CD8-positive, alpha-beta memory T cell (primary cell): Measurements from ENCODE around the gene E2F2. TPM values are rescaled to one million over a fixed set of nuclear protein-coding genes. Genes with fewer than 3 reads are reported as not detected.
"Not testable (repeated sequence)": the region's sequence is repeated elsewhere in the genome, so short reads cannot be mapped to it uniquely, and the experiment has no call there.

Source experiments
- CTCF ChIA-PET: fragments of 350-600 bp; sonication (Branson Sonifier 250); formaldehyde crosslinking; loops from one replicate; lab custom pipeline; 2021; ENCODE audit warnings: antibody characterized with exemption; lab: Charles Lee
- POLR2A ChIA-PET: fragments of 350-600 bp; sonication (Branson Sonifier 250); formaldehyde crosslinking; loops from one replicate; lab custom pipeline; 2021; ENCODE audit warnings: antibody characterized with exemption; lab: Charles Lee
- DNase-seq, 5 donors: peaks; one replicate each; pipeline versions ENCODE4 v3.0.0 to v3.0.0-alpha.2; 2020 to 2022; ENCODE audit warnings: mixed read lengths in 1 of 5
- H3K27ac ChIP-seq: one replicate; pipeline ENCODE4 v1.7.0; 2013; ENCODE audit warnings: low read depth, mild to moderate bottlenecking, low read length, moderate library complexity
- H3K27me3 ChIP-seq: 2 replicates; pipeline ENCODE4 v1.7.0; 2013; ENCODE audit warnings: low read length, mild to moderate bottlenecking; ENCODE audit not compliant: insufficient read depth, poor library complexity, severe bottlenecking
- H3K36me3 ChIP-seq: 2 replicates; pipeline ENCODE4 v1.7.0; 2013; ENCODE audit warnings: mild to moderate bottlenecking, low read length, moderate library complexity; ENCODE audit not compliant: insufficient read depth
- H3K4me1 ChIP-seq: 2 replicates; pipeline ENCODE4 v1.7.0; 2013; ENCODE audit warnings: mild to moderate bottlenecking, low read length, moderate library complexity; ENCODE audit not compliant: insufficient read depth
- H3K4me3 ChIP-seq: 2 replicates; pipeline ENCODE4 v1.7.0; 2013; ENCODE audit warnings: mild to moderate bottlenecking, low read length
- H3K9me3 ChIP-seq: 2 replicates; pipeline ENCODE4 v1.7.0; 2013; ENCODE audit warnings: mild to moderate bottlenecking, low read length
- H3K27ac Mint-ChIP-seq, 8 donors: one replicate each; pipeline ENCODE4 v1.8.0; 2020 to 2021; ENCODE audit warnings: mixed read lengths in 8 of 8, mild to moderate bottlenecking in 6 of 8, inconsistent platforms in 3 of 8, moderate library complexity in 3 of 8
- H3K27me3 Mint-ChIP-seq, 2 donors: one replicate each; pipeline ENCODE4 v1.8.0; 2020 to 2021; ENCODE audit warnings: mixed read lengths in 2 of 2, mild to moderate bottlenecking in 1 of 2, moderate library complexity in 1 of 2
- H3K36me3 Mint-ChIP-seq, 3 donors: one replicate each; pipeline ENCODE4 v1.8.0; 2020 to 2021; ENCODE audit warnings: mixed read lengths in 3 of 3, inconsistent platforms in 1 of 3, mild to moderate bottlenecking in 1 of 3
- H3K4me1 Mint-ChIP-seq, 3 donors: one replicate each; pipeline ENCODE4 v1.8.0; 2020 to 2021; ENCODE audit warnings: mixed read lengths in 3 of 3, inconsistent platforms in 1 of 3, mild to moderate bottlenecking in 1 of 3
- H3K4me3 Mint-ChIP-seq, 7 donors: one replicate each; pipeline ENCODE4 v1.8.0; 2020 to 2021; ENCODE audit warnings: mixed read lengths in 7 of 7, mild to moderate bottlenecking in 6 of 7, moderate library complexity in 4 of 7, inconsistent platforms in 2 of 7
- H3K9me3 Mint-ChIP-seq, 5 donors: one replicate each; pipeline ENCODE4 v1.8.0; 2020 to 2022; ENCODE audit warnings: mixed read lengths in 5 of 5, mild to moderate bottlenecking in 3 of 5, moderate library complexity in 2 of 5, inconsistent platforms in 1 of 5
- polyA plus RNA-seq: library from polyadenylated mRNA; unstranded; fragments of 300-500 nt; fragmentation: Illumina TruSeq; gene quantifications from one replicate; pipeline ENCODE4 v1.2.3, GENCODE V29; 2021
- total RNA-seq, 2 experiments: library from RNA; stranded (reverse); gene quantifications; one replicate each; pipeline ENCODE4 v1.2.3, GENCODE V29; 2021

The E2F2 gene
- total and polyA plus RNA-seq, 3 experiments from 2014 or later: 0.76 to 19.6 (median 19.1) TPM

- no peak for DNase-seq
- H3K4me1 ChIP-seq: no peaks in the 10 kb centered on the region
- Mint-ChIP-seq H3K4me3 (no peak overlapping the region), H3K27me3 (no peaks in the 10 kb centered on the region), H3K27ac (peak overlapping the region in 2 of 8 donors; percentile 50 to 79), H3K9me3 (no peaks in the 10 kb centered on the region), H3K4me1 (no peaks in the 10 kb centered on the region), H3K36me3 (peaks cover 0 to 2% (median 0%) of the 10 kb centered on the region in 3 donors)
- POLR2A ChIA-PET: interaction anchor here (0.6 to 1.2 kb wide), 2 partner anchors 19 to 25 kb away, joined by 3 to 4 read pairs; partner anchors contain the start of gene E2F2
- CTCF ChIA-PET: interaction anchor here (1.1 to 4.5 kb wide), 6 partner anchors 10 to 131 kb away, joined by 3 to 40 read pairs (median 8); no protein-coding TSS in a partner anchor
- H3K9me3 ChIP-seq: no peaks in the 10 kb centered on the region
- H3K4me3 ChIP-seq: no peak overlapping the region
- H3K36me3 ChIP-seq: no peaks in the 10 kb centered on the region
- H3K27me3 ChIP-seq: no peaks in the 10 kb centered on the region
- H3K27ac ChIP-seq: no peak overlapping the region
Observed at GRCh38 chr1:23506376-23507107, 24.5 kb downstream of the E2F2 start.

GRCh38 chr1:23505851-23506250 is 25.2 kb downstream of the E2F2 start:
- peaks cover 0 to under 1% (median 0%) of the 10 kb centered on the region in 3 donors for H3K36me3 Mint-ChIP-seq
- no peak overlapping the region for H3K4me3 Mint-ChIP-seq
- H3K36me3 ChIP-seq: no peaks in the 10 kb centered on the region
- CTCF ChIA-PET: interaction anchor here (1.1 to 4.5 kb wide), 5 partner anchors 9 to 132 kb away, joined by 3 to 40 read pairs (median 12); no protein-coding TSS in a partner anchor
- no peaks in the 10 kb centered on the region for H3K9me3 Mint-ChIP-seq
- DNase-seq: no peak
- H3K27me3 Mint-ChIP-seq: no peaks in the 10 kb centered on the region
- no peaks in the 10 kb centered on the region for H3K27me3 ChIP-seq
- no peak overlapping the region for H3K27ac Mint-ChIP-seq
- H3K9me3 ChIP-seq: no peaks in the 10 kb centered on the region
- no peaks in the 10 kb centered on the region for H3K4me1 ChIP-seq
- no peak overlapping the region for H3K4me3 ChIP-seq
- no peaks in the 10 kb centered on the region for H3K4me1 Mint-ChIP-seq
- H3K27ac ChIP-seq: no peak overlapping the region
- POLR2A ChIA-PET: interaction anchor here (0.6 kb wide), 1 partner anchor 25 kb away, joined by 3 read pairs; the partner anchor contains the start of gene E2F2

GRCh38 chr1:23504156-23504555 is 26.9 kb downstream of the E2F2 start:
- H3K36me3 Mint-ChIP-seq, H3K4me1 Mint-ChIP-seq, H3K27me3 Mint-ChIP-seq, H3K9me3 Mint-ChIP-seq, H3K27me3 ChIP-seq, CTCF ChIA-PET, H3K36me3 ChIP-seq, H3K4me1 ChIP-seq, H3K4me3 ChIP-seq, H3K9me3 ChIP-seq, H3K27ac ChIP-seq, H3K4me3 Mint-ChIP-seq, POLR2A ChIA-PET, DNase-seq, H3K27ac Mint-ChIP-seq: not testable (repeated sequence)

GRCh38 chr1:23502951-23503350 is 28.1 kb downstream of the E2F2 start:
- Mint-ChIP-seq H3K27ac (no peak overlapping the region), H3K4me3 (no peak overlapping the region), H3K9me3 (no peaks in the 10 kb centered on the region), H3K36me3 (no peaks in the 10 kb centered on the region), H3K4me1 (no peaks in the 10 kb centered on the region), H3K27me3 (no peaks in the 10 kb centered on the region)
- Histone ChIP-seq H3K4me3 (no peak overlapping the region), H3K9me3 (no peaks in the 10 kb centered on the region), H3K27me3 (no peaks in the 10 kb centered on the region), H3K4me1 (no peaks in the 10 kb centered on the region), H3K27ac (no peak overlapping the region), H3K36me3 (no peaks in the 10 kb centered on the region)
- ChIA-PET CTCF (interaction anchor here (11.1 kb wide), 1 partner anchor 27 kb away, joined by 588 read pairs; the partner anchor contains the start of gene E2F2), POLR2A (no interaction called here)
- no peak for DNase-seq

GRCh38 chr1:23500466-23500865 is 30.6 kb downstream of the E2F2 start:
- Mint-ChIP-seq H3K27ac (no peak overlapping the region), H3K27me3 (no peaks in the 10 kb centered on the region), H3K9me3 (no peaks in the 10 kb centered on the region), H3K4me1 (peaks cover 3 to 5% (median 5%) of the 10 kb centered on the region in 3 donors), H3K4me3 (no peak overlapping the region), H3K36me3 (no peaks in the 10 kb centered on the region)
- Histone ChIP-seq H3K4me3 (no peak overlapping the region), H3K36me3 (no peaks in the 10 kb centered on the region), H3K27ac (no peak overlapping the region), H3K9me3 (no peaks in the 10 kb centered on the region), H3K27me3 (no peaks in the 10 kb centered on the region), H3K4me1 (no peaks in the 10 kb centered on the region)
- no peak for DNase-seq
- ChIA-PET POLR2A (no interaction called here), CTCF (interaction anchor here (1.4 to 11.1 kb wide), 2 partner anchors 30 to 134 kb away, joined by 3 to 588 read pairs; partner anchors contain the start of gene E2F2)

- Mint-ChIP-seq H3K27me3 (no peaks in the 10 kb centered on the region), H3K27ac (no peak overlapping the region), H3K9me3 (no peaks in the 10 kb centered on the region), H3K4me3 (no peak overlapping the region), H3K36me3 (no peaks in the 10 kb centered on the region), H3K4me1 (peaks cover 3 to 5% (median 5%) of the 10 kb centered on the region in 3 donors)
- Histone ChIP-seq H3K4me1 (no peaks in the 10 kb centered on the region), H3K4me3 (no peak overlapping the region), H3K9me3 (no peaks in the 10 kb centered on the region), H3K27me3 (no peaks in the 10 kb centered on the region), H3K36me3 (no peaks in the 10 kb centered on the region), H3K27ac (no peak overlapping the region)
- no peak for DNase-seq
- POLR2A ChIA-PET: interaction anchor here (0.6 to 2.7 kb wide), 10 partner anchors 13 to 139 kb away, joined by 3 to 16 read pairs (median 4); partner anchors contain the start of gene E2F2
- CTCF ChIA-PET: interaction anchor here (0.9 to 11.1 kb wide), 20 partner anchors 9 to 182 kb away, joined by 3 to 588 read pairs (median 4); partner anchors contain the start of genes ASAP3 and E2F2
Observed at GRCh38 chr1:23497777-23498439, 33.1 kb downstream of the E2F2 start.

- Mint-ChIP-seq H3K4me1 (peaks cover 3 to 5% (median 5%) of the 10 kb centered on the region in 3 donors), H3K4me3 (no peak overlapping the region), H3K9me3 (no peaks in the 10 kb centered on the region), H3K36me3 (no peaks in the 10 kb centered on the region), H3K27ac (no peak overlapping the region), H3K27me3 (peaks cover 0 to 6% of the 10 kb centered on the region in 2 donors)
- Histone ChIP-seq H3K9me3 (no peaks in the 10 kb centered on the region), H3K4me3 (no peak overlapping the region), H3K36me3 (no peaks in the 10 kb centered on the region), H3K4me1 (no peaks in the 10 kb centered on the region), H3K27me3 (no peaks in the 10 kb centered on the region), H3K27ac (no peak overlapping the region)
- no peak for DNase-seq
- ChIA-PET CTCF (interaction anchor here (0.8 to 11.1 kb wide), 25 partner anchors 11 to 180 kb away, joined by 3 to 588 read pairs (median 5); partner anchors contain the start of genes ASAP3, E2F2 and HNRNPR), POLR2A (interaction anchor here (0.7 to 2.7 kb wide), 9 partner anchors 12 to 141 kb away, joined by 3 to 16 read pairs (median 3); partner anchors contain the start of gene E2F2)
Observed at GRCh38 chr1:23496490-23497181, 34.4 kb downstream of the E2F2 start.
